H9 (cell line): Measurements from ENCODE around the gene RASL12. TPM values are rescaled to one million over a fixed set of nuclear protein-coding genes. Genes with fewer than 3 reads are reported as not detected.

ENCODE experiments used
- DNase-seq: peaks from one replicate; pipeline ENCODE4 v3.0.0-alpha.2; 2017
- H2AFZ ChIP-seq: one replicate; pipeline ENCODE4 v1.6.1; 2013; ENCODE audit warnings: mild to moderate bottlenecking, low read length, control low read depth, moderate library complexity
- H2AK5ac ChIP-seq: 2 replicates; pipeline ENCODE4 v1.6.1; 2013; ENCODE audit warnings: low read length, control low read depth, mixed read lengths; ENCODE audit not compliant: insufficient read length
- H2BK120ac ChIP-seq: one replicate; pipeline ENCODE4 v1.6.1; 2013; ENCODE audit warnings: low read depth, mild to moderate bottlenecking, low read length, control low read depth, inconsistent platforms; ENCODE audit not compliant: poor library complexity, severe bottlenecking
- H2BK12ac ChIP-seq: 2 replicates; pipeline ENCODE4 v1.6.1; 2013; ENCODE audit warnings: low read length, control low read depth, mixed read lengths, low read depth; ENCODE audit not compliant: insufficient read length
- H2BK15ac ChIP-seq: 2 replicates; pipeline ENCODE4 v1.6.1; 2013; ENCODE audit warnings: low read depth, low read length, control low read depth
- H2BK20ac ChIP-seq: one replicate; pipeline ENCODE4 v1.6.1; 2013; ENCODE audit warnings: low read depth, mild to moderate bottlenecking, low read length, control low read depth, inconsistent platforms; ENCODE audit not compliant: poor library complexity, severe bottlenecking
- H2BK5ac ChIP-seq: 2 replicates; pipeline ENCODE4 v1.6.1; 2013; ENCODE audit warnings: low read length, control low read depth, mixed read lengths; ENCODE audit not compliant: insufficient read length
- H3K14ac ChIP-seq: 2 replicates; pipeline ENCODE4 v1.6.1; 2013; ENCODE audit warnings: low read length, control low read depth; ENCODE audit not compliant: insufficient read depth
- H3K18ac ChIP-seq: 2 replicates; pipeline ENCODE4 v1.6.1; 2013; ENCODE audit warnings: low read depth, mild to moderate bottlenecking, mixed read lengths, low read length, control low read depth; ENCODE audit not compliant: insufficient read length
- H3K23ac ChIP-seq: 2 replicates; pipeline ENCODE4 v1.6.1; 2013; ENCODE audit warnings: low read length, control low read depth, mixed read lengths, low read depth; ENCODE audit not compliant: insufficient read length
- H3K23me2 ChIP-seq: 2 replicates; pipeline ENCODE4 v1.6.1; 2013; ENCODE audit warnings: low read depth, mild to moderate bottlenecking, mixed read lengths, low read length, control low read depth; ENCODE audit not compliant: insufficient read length, poor library complexity, severe bottlenecking
- H3K27ac ChIP-seq: 2 replicates; pipeline ENCODE4 v1.5.1; 2013; ENCODE audit warnings: low read length, control low read depth, mixed read lengths, low read depth; ENCODE audit not compliant: insufficient read length
- H3K27me3 ChIP-seq: 2 replicates; pipeline ENCODE4 v1.6.1; 2013; ENCODE audit warnings: low read length, control low read depth, inconsistent platforms; ENCODE audit not compliant: insufficient read depth
- H3K4ac ChIP-seq: 2 replicates; pipeline ENCODE4 v1.6.1; 2013; ENCODE audit warnings: low read depth, mild to moderate bottlenecking, control low read depth, inconsistent platforms, low read length, moderate library complexity
- H3K4me1 ChIP-seq: 2 replicates; pipeline ENCODE4 v1.6.1; 2013; ENCODE audit warnings: low read length, control low read depth, inconsistent platforms; ENCODE audit not compliant: insufficient read depth
- H3K4me2 ChIP-seq: 2 replicates; pipeline ENCODE4 v1.6.1; 2013; ENCODE audit warnings: low read length, control low read depth, mixed read lengths; ENCODE audit not compliant: insufficient read length, insufficient read depth
- H3K56ac ChIP-seq: 2 replicates; pipeline ENCODE4 v1.6.1; 2013; ENCODE audit warnings: low read depth, mild to moderate bottlenecking, mixed read lengths, low read length, control low read depth; ENCODE audit not compliant: insufficient read length
- H3K79me1 ChIP-seq: 2 replicates; pipeline ENCODE4 v1.6.1; 2013; ENCODE audit warnings: low read depth, mild to moderate bottlenecking, moderate library complexity, low read length, control low read depth, inconsistent platforms; ENCODE audit not compliant: insufficient read depth, poor library complexity, severe bottlenecking
- H3K79me2 ChIP-seq: 2 replicates; pipeline ENCODE4 v1.6.1; 2013; ENCODE audit warnings: low read length, control low read depth, inconsistent platforms; ENCODE audit not compliant: insufficient read depth
- H3K9ac ChIP-seq: 2 replicates; pipeline ENCODE4 v1.6.1; 2013; ENCODE audit warnings: low read length, control low read depth, mixed read lengths; ENCODE audit not compliant: insufficient read length; ENCODE audit errors: extremely low read depth
- H3K9me3 ChIP-seq: one replicate; pipeline ENCODE4 v1.6.1; 2013; ENCODE audit warnings: low read depth, low read length, inconsistent platforms; ENCODE audit not compliant: control insufficient read depth
- H3T11ph ChIP-seq: one replicate; pipeline ENCODE4 v1.6.1; 2013; ENCODE audit warnings: mild to moderate bottlenecking, low read length, control low read depth, inconsistent platforms
- H4K20me1 ChIP-seq: one replicate; pipeline ENCODE4 v1.6.1; 2013; ENCODE audit not compliant: control insufficient read depth, insufficient read length, insufficient read depth
- H4K5ac ChIP-seq: 2 replicates; pipeline ENCODE4 v1.6.1; 2013; ENCODE audit warnings: low read depth, mild to moderate bottlenecking, mixed read lengths, low read length, control low read depth; ENCODE audit not compliant: insufficient read length
- H4K8ac ChIP-seq: replicated peaks from 2 replicates; pipeline ENCODE4 v1.6.1; 2013; ENCODE audit warnings: low read length, control low read depth, mixed read lengths, low read depth; ENCODE audit not compliant: insufficient read length
- H4K91ac ChIP-seq: 2 replicates; pipeline ENCODE4 v1.6.1; 2013; ENCODE audit warnings: low read depth, mild to moderate bottlenecking, moderate library complexity, mixed read lengths, low read length, control low read depth; ENCODE audit not compliant: insufficient read length
- H3K27ac Mint-ChIP-seq, 3 experiments: 2 replicates in 2 of 3; 3 replicates in 1 of 3; pipeline ENCODE4 v1.8.0; 2020 to 2021; ENCODE audit warnings: mixed read lengths in 3 of 3, mild to moderate bottlenecking in 1 of 3, moderate library complexity in 1 of 3
- H3K27me3 Mint-ChIP-seq: 2 replicates; pipeline ENCODE4 v1.8.0; 2021; ENCODE audit warnings: low read depth, mild to moderate bottlenecking, moderate library complexity, mixed read lengths
- H3K36me3 Mint-ChIP-seq, 3 experiments: 2 replicates in 2 of 3; 3 replicates in 1 of 3; pipeline ENCODE4 v1.8.0; 2020 to 2021; ENCODE audit warnings: low read depth in 3 of 3, mixed read lengths in 3 of 3; ENCODE audit not compliant: insufficient read depth in 1 of 3
- H3K4me1 Mint-ChIP-seq, 2 experiments: 2 replicates each; pipeline ENCODE4 v1.8.0; 2020; ENCODE audit warnings: mixed read lengths in 2 of 2
- H3K4me3 Mint-ChIP-seq, 2 experiments: 2 replicates in 1 of 2; 3 replicates in 1 of 2; pipeline ENCODE4 v1.8.0; 2020 to 2021; ENCODE audit warnings: mild to moderate bottlenecking in 2 of 2, mixed read lengths in 2 of 2, moderate library complexity in 1 of 2
- H3K9me3 Mint-ChIP-seq, 2 experiments: 2 replicates in 1 of 2; 3 replicates in 1 of 2; pipeline ENCODE4 v1.8.0; 2020; ENCODE audit warnings: mild to moderate bottlenecking in 2 of 2, mixed read lengths in 2 of 2, moderate library complexity in 1 of 2
- CTCF ChIP-seq: fragments of 200-600 bp; sonication (generic); conservative IDR thresholded peaks from 3 replicates; pipeline ENCODE4 v1.8.0; 2021; ENCODE audit warnings: antibody characterized with exemption, mild to moderate bottlenecking
- WGBS: extraction: QIAGEN DNeasy Blood & Tissue Kit; methylation state at CpG from one replicate; pipeline ENCODE4 v1.1.7; 2013; ENCODE audit warnings: missing lambda C conversion rate, low lambda C conversion rate, mixed read lengths; ENCODE audit not compliant: insufficient read length; ENCODE audit errors: extremely low coverage; 5-methylcytosine and 5-hydroxymethylcytosine counted together
- total RNA-seq: library from RNA; stranded (reverse); gene quantifications from 2 replicates; pipeline ENCODE4 v1.2.1, GENCODE V29; 2021

RASL12 gene
- total RNA-seq, 1 experiment from 2014 or later, result 7.5 TPM

- no peaks in the 10 kb centered on the region for H3K79me2 ChIP-seq
- peaks cover 0 to 3% (median 0%) of the 10 kb centered on the region in 3 experiments; a peak in 2 of 7 replicates for H3K36me3 Mint-ChIP-seq
- no peak overlapping the region for H3K9ac ChIP-seq
- H4K5ac ChIP-seq, result no peak overlapping the region
- no peak overlapping the region for H3K18ac ChIP-seq
- no peak overlapping the region for H3K14ac ChIP-seq
- TF ChIP-seq CTCF, result no peak
- H3K27me3 ChIP-seq, result no peaks in the 10 kb centered on the region
- H3K4me3 Mint-ChIP-seq, result peak overlapping the region in 1 of 2 experiments; percentile 74; a peak in 1 of 5 replicates
- H3K4me1 Mint-ChIP-seq, result peaks cover 28 to 29% of the 10 kb centered on the region in 2 experiments
- H3K9me3 ChIP-seq, result no peaks in the 10 kb centered on the region
- no peaks in the 10 kb centered on the region for H3K9me3 Mint-ChIP-seq
- no peak overlapping the region for H2BK5ac ChIP-seq
- H4K20me1 ChIP-seq, result no peaks in the 10 kb centered on the region
- H2BK120ac ChIP-seq, result no peak overlapping the region
- no peak overlapping the region for H4K91ac ChIP-seq
- no peak overlapping the region for H3T11ph ChIP-seq
- peaks cover 5% of the 10 kb centered on the region for H3K4me1 ChIP-seq
- no peak overlapping the region for H2BK15ac ChIP-seq
- H3K4me2 ChIP-seq, result peak overlapping the region; percentile 78
- no peak overlapping the region for H3K4ac ChIP-seq
- no peak overlapping the region for H3K27ac Mint-ChIP-seq
- H3K27me3 Mint-ChIP-seq, result peaks cover 8% of the 10 kb centered on the region
- DNase-seq, result no peak
- H4K8ac ChIP-seq, result no peak overlapping the region
- H2AK5ac ChIP-seq, result no peak overlapping the region
- H3K23ac ChIP-seq, result no peak overlapping the region
- no CpG with 5 or more reads among the region's 3 CpGs for WGBS
- H2BK20ac ChIP-seq, result no peak overlapping the region
- H3K79me1 ChIP-seq, result no peaks in the 10 kb centered on the region
- no peak overlapping the region for H3K56ac ChIP-seq
- no peak overlapping the region for H2AFZ ChIP-seq
- no peak overlapping the region for H3K27ac ChIP-seq
- peaks cover 7% of the 10 kb centered on the region for H3K23me2 ChIP-seq
- H2BK12ac ChIP-seq, result no peak overlapping the region
These were observed 1.7 kb downstream of the RASL12 start for GRCh38 chr15:65066001-65066634.
